Osteocyte (in vitro differentiated cells): ENCODE data around the gene EDN3. TPM values are rescaled to one million over a fixed set of nuclear protein-coding genes. Genes with fewer than 3 reads are reported as not detected.

Source experiments
- DNase-seq: peaks from one replicate; pipeline ENCODE4 v3.0.0; 2021; ENCODE audit warnings: mixed read lengths; ENCODE audit not compliant: unreplicated experiment; ENCODE audit errors: extremely low spot score
- H3K27ac Mint-ChIP-seq: one replicate; pipeline ENCODE4 v1.8.0; 2021; ENCODE audit warnings: mild to moderate bottlenecking, mixed read lengths; ENCODE audit not compliant: unreplicated experiment
- H3K27me3 Mint-ChIP-seq: one replicate; pipeline ENCODE4 v1.8.0; 2021; ENCODE audit warnings: mixed read lengths; ENCODE audit not compliant: unreplicated experiment
- H3K36me3 Mint-ChIP-seq: one replicate; pipeline ENCODE4 v1.8.0; 2021; ENCODE audit warnings: mixed read lengths; ENCODE audit not compliant: unreplicated experiment
- H3K4me1 Mint-ChIP-seq: one replicate; pipeline ENCODE4 v1.8.0; 2021; ENCODE audit warnings: mixed read lengths; ENCODE audit not compliant: unreplicated experiment
- H3K4me3 Mint-ChIP-seq: one replicate; pipeline ENCODE4 v1.8.0; 2021; ENCODE audit warnings: mild to moderate bottlenecking, moderate library complexity, mixed read lengths; ENCODE audit not compliant: unreplicated experiment
- H3K9me3 Mint-ChIP-seq: one replicate; pipeline ENCODE4 v1.8.0; 2021; ENCODE audit warnings: mixed read lengths; ENCODE audit not compliant: unreplicated experiment
- total RNA-seq: library from RNA; stranded (reverse); gene quantifications from 2 replicates; pipeline ENCODE4 v1.2.1, GENCODE V29; 2021
- TF ChIP-seq, protein P1 (sequence below): fragments of 200-600 bp; sonication (generic); IDR thresholded peaks from 2 replicates; pipeline ENCODE4 v1.5.0; 2021; ENCODE audit warnings: antibody characterized with exemption, mild to moderate bottlenecking, moderate library complexity

EDN3 gene
- total RNA-seq, 1 donor from 2014 or later = not detected

DNA sequence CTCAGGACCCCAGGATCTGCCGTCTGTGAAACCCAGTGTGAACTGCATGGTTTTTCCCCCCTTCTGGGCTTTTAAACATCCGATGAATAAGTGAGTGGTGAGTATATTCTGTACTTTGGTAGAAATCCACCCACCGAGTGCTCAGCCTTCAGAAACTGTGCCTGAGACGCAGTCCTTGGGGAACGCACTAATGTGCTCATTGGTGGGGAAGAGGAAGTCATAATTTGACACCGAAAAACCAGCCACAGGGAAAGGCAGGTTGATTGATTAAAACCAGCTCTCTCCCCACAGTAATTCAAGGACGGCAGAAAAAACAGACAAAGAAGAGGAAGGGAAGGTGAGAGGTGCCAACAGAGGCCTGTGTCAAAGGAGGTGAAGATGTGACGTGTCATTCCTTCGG, 21.7 kb downstream of the EDN3 start:
- Mint-ChIP-seq H3K4me1 (no peaks in the 10 kb centered on the region), H3K27ac (no peak overlapping the region), H3K36me3 (no peaks in the 10 kb centered on the region), H3K4me3 (no peak overlapping the region), H3K9me3 (no peaks in the 10 kb centered on the region), H3K27me3 (peaks cover 30% of the 10 kb centered on the region)
- DNase-seq = no peak
- TF ChIP-seq, protein P1, sequence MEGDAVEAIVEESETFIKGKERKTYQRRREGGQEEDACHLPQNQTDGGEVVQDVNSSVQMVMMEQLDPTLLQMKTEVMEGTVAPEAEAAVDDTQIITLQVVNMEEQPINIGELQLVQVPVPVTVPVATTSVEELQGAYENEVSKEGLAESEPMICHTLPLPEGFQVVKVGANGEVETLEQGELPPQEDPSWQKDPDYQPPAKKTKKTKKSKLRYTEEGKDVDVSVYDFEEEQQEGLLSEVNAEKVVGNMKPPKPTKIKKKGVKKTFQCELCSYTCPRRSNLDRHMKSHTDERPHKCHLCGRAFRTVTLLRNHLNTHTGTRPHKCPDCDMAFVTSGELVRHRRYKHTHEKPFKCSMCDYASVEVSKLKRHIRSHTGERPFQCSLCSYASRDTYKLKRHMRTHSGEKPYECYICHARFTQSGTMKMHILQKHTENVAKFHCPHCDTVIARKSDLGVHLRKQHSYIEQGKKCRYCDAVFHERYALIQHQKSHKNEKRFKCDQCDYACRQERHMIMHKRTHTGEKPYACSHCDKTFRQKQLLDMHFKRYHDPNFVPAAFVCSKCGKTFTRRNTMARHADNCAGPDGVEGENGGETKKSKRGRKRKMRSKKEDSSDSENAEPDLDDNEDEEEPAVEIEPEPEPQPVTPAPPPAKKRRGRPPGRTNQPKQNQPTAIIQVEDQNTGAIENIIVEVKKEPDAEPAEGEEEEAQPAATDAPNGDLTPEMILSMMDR = no peak

DNA sequence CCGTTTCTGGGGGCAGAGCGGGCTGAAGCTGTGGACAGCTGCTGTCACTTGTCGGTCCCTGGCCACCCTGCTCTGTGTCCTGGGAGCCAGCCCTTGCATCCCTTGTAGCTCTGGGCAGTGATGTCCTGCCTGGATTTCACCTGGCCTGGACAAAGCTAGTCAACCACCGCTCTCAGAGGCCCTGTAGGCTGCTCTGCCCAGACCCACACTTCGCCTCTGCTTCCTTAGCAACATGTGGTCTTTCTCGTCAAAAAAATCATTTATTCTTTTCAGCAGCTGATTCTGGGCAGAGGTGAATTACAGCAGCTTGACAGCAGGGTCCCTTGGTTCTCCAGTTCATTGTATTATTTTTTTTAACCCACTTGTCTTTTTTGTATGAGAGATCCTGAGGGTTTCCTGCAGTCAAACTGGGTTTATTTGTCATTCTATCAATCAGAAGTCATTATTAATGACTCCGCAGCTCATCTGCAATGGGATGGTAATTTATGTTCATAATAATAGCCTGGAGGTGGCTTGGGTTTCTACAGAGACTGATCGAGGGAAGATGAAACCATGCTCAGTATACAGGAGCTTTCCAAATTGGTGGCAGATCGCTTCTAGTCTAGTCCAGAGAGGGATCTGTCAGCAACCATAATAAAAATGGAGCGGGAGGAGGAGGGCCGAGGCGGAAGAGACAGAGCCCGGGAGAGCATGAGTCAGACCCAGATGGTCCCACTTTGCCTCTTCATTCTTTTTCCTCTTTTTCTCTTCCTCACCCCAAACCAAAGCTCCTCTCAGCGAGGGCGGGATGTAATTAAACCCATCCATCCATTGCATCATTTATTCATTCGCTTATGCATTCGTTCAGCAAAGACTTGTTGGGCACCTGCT, 22.4 kb downstream of the EDN3 start:
- no peak for DNase-seq
- TF ChIP-seq, protein P1 = no peak
- Mint-ChIP-seq H3K27me3 (peaks cover 31% of the 10 kb centered on the region), H3K27ac (no peak overlapping the region), H3K4me3 (no peak overlapping the region), H3K9me3 (no peaks in the 10 kb centered on the region), H3K36me3 (no peaks in the 10 kb centered on the region), H3K4me1 (no peaks in the 10 kb centered on the region)

DNA sequence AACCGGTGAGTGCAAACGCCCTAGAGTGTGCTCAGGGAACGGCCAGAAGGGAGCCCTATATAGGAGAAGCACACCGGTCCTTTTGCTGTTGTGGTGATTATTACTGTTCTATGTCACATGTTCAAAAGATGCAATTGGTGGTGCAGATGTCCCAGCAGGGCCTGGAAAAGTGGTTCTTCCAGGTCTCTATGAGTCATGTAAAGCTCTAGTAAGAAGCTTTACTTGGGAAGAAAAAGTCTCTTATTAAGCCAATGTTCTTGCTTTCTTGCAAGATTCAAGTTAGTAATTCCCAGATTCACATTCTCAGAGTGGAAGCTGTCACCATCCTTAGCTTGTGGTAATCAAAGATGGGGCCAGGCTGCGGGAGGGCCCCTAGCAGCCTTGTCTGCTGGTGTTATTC, 23.3 kb downstream of the EDN3 start:
- no peaks in the 10 kb centered on the region for H3K36me3 Mint-ChIP-seq
- H3K9me3 Mint-ChIP-seq = no peaks in the 10 kb centered on the region
- TF ChIP-seq, protein P1 = no peak
- no peak overlapping the region for H3K27ac Mint-ChIP-seq
- H3K27me3 Mint-ChIP-seq = peaks cover 31% of the 10 kb centered on the region
- H3K4me1 Mint-ChIP-seq = no peaks in the 10 kb centered on the region
- no peak overlapping the region for H3K4me3 Mint-ChIP-seq
- no peak for DNase-seq

DNA sequence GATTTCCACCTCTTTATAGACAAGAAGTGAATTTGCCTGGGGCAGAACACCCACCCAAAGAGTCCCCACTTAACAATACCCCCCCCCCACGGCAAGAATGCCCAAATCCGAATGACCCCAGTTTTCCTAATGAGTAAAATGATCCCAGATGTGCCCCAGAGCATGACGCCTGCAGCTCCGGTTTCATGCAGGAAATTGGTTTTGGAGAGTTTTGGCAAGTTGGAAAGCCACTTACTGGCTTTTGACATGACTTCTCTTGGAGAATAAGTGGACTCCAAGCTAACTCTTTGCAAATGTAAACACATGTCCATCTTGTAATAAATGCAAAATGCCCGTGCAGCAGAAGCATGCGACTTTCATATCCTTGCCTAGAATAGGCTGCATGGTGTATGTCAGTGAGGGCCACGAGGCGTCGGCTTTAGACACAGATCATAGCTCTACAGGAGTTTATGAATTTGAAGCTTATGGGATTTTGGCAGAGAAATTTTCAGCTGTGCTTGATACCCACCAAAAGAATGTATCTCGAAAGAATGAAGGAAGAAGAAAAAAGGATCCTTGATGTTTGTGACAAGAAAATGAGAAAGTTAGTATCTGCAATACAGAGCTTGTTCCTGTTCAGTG, 24.2 kb downstream of the EDN3 start:
- TF ChIP-seq, protein P1 = no peak
- H3K27ac Mint-ChIP-seq = no peak overlapping the region
- H3K9me3 Mint-ChIP-seq = no peaks in the 10 kb centered on the region
- H3K36me3 Mint-ChIP-seq = no peaks in the 10 kb centered on the region
- H3K27me3 Mint-ChIP-seq = peaks cover 33% of the 10 kb centered on the region
- no peak overlapping the region for H3K4me3 Mint-ChIP-seq
- H3K4me1 Mint-ChIP-seq = no peaks in the 10 kb centered on the region
- DNase-seq = no peak

DNA sequence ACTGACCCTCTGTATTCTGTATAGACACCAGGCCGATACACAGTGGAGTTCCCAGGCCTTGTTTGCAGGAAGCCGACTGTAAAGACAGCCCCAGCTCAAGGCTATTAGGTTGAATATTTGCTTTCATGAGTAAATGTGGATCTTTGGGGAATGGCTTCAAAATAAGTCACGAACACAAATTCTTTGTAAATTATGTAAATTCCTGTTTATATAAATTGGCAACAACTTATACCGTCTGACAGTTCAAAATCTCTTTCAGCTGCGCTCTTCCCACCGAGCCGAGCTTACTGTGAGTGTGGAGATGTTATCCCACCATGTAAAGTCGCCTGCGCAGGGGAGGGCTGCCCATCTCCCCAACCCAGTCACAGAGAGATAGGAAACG, 24.7 kb downstream of the EDN3 start:
- H3K4me1 Mint-ChIP-seq = no peaks in the 10 kb centered on the region
- H3K27ac Mint-ChIP-seq = no peak overlapping the region
- no peaks in the 10 kb centered on the region for H3K36me3 Mint-ChIP-seq
- no peak for DNase-seq
- H3K9me3 Mint-ChIP-seq = no peaks in the 10 kb centered on the region
- H3K4me3 Mint-ChIP-seq = no peak overlapping the region
- H3K27me3 Mint-ChIP-seq = peaks cover 33% of the 10 kb centered on the region
- TF ChIP-seq, protein P1 = no peak
